HTR-8/SVneo (cell line): ENCODE measurements around the gene CNDP1.
"Not testable (repeated sequence)": the region's sequence is repeated elsewhere in the genome, so short reads cannot be mapped to it uniquely, and the experiment has no call there.

Source experiments
- DNase-seq: peaks from one replicate; pipeline ENCODE4 v3.0.0; 2011; ENCODE audit warnings: low spot score, mixed read lengths; ENCODE audit not compliant: insufficient read length
- FAIRE-seq: peaks from 2 replicates; lab custom pipeline; 2011; peaks lifted over from hg19 to GRCh38; lab: Jason Lieb, UNC

The CNDP1 gene

DNA sequence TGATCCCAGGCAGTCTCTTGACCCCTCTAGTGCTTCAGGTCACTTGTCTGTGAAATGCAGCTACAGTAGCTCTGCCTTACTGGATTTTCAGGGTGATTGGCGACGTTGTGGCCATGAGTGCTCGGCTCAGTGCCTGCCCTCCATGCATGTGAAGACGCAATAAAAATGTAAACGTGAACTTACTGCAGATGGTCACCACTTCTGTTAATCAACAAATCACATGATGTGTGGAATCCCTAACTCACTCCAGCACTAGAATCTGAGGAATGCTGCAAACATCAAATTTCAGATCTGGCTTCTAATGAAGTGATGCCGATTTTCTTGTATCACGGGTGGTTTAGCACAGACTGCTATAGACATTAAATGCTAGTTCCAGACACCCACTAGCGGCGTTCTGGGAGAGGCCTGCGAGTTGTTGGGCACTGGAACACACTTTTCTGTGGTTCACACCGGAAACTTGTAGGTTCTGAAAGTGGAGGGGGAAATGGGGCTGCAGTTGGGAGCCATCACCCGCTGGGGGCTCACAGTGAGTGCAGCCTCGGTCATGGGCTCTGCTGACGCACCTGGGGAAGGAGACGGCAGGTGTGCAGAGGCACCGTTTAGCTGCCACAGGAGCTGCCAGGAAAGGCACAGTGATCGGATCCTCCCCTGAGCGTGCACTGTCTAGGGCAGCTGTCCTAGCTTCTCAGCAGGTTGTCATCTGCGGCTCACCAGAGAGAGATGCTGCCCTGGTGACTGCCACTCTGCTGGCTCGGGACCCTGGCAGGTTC, 6.5 kb downstream of the CNDP1 start:
- DNase-seq (no peak), FAIRE-seq (no peak)

DNA sequence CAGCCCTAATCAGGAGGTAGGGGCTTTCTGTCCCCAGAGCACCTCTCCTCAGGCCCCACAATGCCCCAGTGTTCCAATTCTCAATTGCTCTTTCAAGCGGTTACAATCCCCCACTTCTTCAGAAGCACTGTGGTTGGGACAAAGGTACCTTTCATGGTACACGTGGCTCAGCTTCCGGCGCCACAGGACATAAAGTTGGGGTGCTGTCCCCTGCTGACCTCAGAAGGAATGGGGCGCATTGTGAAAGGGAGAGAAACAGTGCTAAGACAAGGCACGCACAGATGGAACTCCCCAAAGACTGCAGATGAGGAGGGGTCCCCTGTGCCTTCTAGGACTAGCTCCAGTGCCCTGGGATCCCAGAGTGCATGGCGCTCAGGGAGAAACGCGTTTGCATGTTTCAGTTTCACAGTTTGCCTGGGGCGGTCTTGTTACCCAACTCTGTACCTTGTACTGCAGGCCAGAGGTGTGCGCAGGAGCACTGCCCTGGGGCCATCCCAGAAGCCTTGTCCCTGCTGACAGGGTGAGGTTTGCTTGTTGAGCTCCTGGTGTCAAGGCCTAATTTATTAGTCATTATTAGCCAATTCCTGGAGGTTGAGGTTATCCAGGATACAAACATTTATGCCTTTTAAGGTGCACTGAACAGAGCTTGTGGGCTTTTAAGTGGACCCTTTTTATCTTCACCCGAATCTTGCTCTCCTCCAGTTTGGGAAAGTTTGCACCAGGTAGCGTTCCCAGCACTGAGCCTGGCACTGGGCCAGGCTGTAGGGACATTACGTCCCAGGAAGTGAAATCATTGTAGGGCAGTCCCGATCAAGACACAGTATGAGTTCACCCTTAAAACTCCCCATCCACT, 7.6 kb downstream of the CNDP1 start:
- no peak for FAIRE-seq

DNA sequence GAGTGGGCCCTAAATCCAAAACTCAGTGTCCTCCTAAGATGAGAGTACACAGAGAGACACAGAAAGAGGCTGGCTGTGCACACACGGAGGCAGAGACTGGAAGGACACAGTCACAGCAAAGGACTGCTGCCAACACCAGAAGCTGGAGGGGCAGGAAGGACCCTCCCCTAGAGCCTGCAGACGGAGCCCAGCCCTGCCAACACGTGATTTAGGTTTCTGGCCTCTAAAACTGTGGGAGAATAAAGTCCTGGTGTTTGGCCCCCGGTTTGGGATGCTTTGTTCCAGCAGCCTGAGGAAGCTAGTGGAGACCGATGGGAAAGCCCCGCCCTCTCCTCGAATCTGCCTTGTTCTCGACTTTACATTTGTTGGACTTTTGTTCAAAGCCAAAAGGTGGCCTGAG, 10.6 kb downstream of the CNDP1 start:
- DNase-seq = no peak
- FAIRE-seq = no peak

More for the DNA sequence above, 7.6 kb downstream of the CNDP1 start:
- no peak for DNase-seq

DNA sequence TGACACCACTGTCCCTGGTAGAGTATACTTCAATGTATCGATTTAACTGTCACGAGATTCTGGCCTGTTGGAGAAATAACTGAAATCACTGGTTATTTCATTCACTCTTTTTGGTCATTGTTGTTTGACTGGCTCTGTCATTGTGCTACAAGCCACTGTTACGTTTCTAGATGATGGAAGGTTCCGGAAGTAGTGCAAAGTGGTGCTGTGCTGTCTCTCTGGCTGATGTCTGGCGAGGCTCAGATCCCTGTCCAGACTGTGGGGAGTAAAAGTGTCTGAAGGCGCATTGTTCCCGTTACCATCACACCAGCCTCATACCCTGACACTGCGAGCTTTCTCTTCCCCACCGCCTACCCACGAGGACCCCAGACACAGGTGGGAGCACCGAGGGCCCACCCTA, 11.7 kb downstream of the CNDP1 start:
- DNase-seq (no peak), FAIRE-seq (no peak)

DNA sequence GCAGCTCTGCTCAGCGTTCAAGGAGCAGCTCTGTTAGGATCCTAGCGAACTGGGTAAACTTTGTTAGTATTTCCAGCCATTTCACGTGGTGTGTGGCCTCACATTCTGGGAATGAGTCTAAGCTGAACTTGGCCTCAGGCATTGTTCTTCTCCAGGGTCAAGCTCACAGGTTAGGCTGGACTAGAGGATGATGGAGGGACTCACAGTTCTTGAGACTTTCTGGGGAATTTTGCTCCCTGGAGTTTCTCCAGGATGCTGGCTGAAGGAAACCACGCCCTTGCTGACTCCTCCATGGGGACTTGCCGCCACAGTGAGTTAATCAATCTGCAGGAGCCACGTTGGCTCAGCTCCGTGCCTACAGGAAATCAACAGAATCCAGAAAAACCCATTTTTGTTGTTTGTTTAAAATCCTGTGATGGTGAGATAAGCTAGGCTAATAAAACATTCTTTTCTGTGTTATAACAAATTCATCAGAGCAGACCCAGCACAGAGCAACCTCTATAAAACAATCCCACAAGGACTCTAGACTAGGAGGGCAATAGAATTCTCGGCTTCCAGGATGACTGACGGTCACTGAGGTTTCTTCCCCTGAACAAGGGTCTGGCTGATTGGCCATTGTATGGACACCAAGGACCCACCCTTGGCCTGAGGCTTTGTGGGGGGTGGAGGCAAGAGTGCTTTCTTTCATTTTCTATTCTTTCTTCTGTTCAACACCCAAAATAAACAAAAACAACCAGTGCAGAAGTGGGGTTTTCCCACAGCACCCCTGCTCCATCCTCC, 12.6 kb downstream of the CNDP1 start:
- FAIRE-seq = no peak
- DNase-seq = no peak

DNA sequence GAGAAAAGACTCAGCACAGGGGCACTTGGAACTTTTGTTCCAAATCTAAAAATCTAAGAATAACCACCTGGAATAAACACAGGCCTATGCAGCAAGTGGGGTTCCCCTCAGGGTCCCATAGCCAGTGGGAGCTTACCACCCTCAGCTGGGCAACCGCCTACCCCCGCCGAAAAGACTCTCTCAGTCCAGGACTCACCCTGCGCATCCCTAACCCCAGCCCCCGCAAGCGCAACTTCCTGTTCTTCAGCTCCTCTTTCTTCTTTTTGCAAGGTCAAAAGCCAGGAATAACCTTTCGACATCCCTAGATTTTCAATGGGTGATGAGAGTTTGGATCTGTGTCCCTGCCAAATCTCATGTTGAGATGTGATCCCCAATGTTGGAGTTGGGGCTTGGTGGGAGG, 13.6 kb downstream of the CNDP1 start:
- FAIRE-seq = no peak
- no peak for DNase-seq

DNA sequence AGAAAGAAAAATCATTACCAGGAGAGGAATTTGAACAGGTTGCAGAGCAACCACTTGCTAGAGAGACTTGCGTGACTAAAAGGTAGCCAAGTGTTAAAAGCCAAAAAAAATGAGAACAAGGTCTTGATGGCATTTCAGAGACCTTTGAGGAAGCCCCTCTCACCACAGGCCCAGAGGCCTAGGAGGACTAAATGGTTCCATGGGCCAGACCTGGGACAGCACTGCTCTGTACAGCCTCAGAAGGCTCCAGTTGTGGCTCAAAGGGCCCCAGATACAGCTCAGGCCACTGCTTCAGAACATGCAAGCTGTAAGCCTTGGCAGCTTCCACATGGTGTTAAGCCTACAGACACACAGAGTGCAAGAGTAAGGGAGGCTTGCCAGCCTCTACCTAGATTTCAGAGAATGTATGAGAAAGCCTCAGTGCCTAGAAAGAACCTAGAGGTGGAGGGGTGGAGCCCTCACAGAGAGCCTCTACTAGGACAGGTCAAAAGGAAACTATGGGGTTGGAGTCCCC, 15.3 kb downstream of the CNDP1 start:
- DNase-seq = no peak
- no peak for FAIRE-seq

DNA sequence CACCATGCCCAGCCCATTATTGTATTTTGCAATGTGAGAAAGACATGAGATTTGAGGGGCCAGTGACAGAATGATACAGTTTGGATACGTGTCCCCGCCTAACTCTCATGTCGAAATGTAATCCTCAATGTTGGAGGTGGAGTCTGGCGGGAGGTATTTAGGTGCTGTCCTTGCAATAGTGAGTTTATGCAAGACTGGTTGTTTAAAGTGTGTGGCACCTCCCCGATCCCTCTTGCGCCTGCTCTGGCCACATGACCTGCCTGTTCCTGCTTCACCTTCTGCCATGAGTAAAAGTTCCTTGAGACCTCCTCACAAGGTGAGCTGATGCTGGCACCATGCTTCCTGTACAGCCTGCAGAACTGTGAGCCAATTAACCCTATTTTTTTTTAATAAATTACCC, 16.6 kb downstream of the CNDP1 start:
- no peak for FAIRE-seq
- DNase-seq = no peak

DNA sequence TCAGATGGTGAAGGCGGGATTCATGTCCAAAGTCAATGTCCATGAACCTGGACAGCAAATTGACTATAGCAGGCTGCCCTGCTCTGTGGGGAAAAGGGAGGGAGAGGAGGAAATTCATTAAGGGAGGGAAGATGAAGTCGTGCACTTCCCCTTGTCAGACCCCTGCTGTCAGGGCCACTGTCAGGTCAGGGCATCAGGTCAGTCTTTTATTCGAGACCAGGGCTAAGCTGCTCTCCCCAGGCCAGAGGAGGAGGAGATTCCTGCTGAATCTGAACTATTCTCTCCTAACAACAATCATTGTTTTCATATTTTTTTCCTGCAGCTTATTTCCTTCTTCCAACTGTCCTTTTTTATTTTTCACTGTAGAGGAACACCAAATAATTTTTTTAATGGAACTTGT, 17.2 kb downstream of the CNDP1 start:
- no peak for FAIRE-seq
- no peak for DNase-seq

DNA sequence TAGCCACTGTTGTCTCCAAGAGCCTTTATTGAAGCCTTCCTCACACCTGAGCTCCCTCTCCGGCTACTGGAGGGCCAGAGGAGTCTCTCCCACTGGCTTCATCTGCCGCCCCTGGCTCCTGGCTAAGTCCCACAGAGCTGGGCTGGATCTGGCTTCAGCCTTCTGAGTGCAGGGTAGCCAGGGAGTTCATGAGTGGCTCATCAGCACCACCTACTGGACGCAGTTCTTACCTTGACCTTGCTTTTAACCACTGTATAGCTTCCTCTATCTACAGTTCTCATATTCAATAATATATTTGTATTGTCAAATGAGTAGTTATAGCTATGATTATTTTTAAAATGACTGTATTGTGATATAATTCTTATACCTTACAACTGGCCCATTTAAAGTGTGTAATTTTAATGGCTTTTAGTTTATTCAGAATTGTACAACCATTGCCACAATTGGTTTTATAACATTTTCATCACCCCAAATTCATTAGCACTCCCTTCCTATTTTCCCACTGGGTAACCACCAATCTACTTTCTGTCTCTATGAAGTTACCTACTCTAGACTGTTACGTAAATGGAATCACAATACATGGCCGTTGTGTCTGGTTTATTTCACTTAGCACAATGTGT, 17.7 kb downstream of the CNDP1 start:
- FAIRE-seq (no peak), DNase-seq (peak; percentile 59)

DNA sequence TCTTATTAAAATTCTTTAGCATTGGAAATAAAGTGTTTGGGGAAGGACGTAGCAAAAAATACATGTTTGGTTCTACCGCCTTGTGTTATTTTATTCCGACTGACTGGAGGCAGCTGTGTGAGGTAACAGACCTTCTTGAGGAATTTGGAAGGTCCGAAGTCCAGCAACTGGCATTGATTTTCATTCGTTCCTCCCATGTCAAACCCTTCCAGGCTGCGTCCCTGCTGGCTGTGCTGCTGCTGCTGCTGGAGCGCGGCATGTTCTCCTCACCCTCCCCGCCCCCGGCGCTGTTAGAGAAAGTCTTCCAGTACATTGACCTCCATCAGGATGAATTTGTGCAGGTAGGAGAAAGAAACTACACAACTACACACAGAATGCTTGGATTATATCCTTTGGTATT, 21.8 kb downstream of the CNDP1 start:
- DNase-seq = no peak
- no peak for FAIRE-seq

DNA sequence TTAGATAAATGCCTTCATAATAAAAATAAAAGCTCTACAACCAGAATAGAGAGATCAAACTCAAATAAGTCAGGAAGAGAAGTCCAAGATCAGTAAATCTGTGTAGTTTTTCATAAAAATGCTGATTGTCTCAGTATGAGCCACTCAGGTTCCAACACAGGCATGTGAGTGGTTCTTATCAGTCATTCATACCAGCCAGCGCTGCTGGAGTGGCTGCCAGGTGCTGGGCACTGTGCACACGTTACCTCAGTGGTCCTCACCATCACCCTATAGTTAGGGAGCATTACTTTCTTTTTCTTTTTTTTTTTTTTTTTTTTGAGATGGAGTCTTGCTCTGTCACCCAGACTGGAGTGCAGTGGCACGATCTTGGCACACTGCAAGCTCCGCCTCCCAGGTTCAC, 23.8 kb downstream of the CNDP1 start:
- DNase-seq (no peak), FAIRE-seq (no peak)

DNA sequence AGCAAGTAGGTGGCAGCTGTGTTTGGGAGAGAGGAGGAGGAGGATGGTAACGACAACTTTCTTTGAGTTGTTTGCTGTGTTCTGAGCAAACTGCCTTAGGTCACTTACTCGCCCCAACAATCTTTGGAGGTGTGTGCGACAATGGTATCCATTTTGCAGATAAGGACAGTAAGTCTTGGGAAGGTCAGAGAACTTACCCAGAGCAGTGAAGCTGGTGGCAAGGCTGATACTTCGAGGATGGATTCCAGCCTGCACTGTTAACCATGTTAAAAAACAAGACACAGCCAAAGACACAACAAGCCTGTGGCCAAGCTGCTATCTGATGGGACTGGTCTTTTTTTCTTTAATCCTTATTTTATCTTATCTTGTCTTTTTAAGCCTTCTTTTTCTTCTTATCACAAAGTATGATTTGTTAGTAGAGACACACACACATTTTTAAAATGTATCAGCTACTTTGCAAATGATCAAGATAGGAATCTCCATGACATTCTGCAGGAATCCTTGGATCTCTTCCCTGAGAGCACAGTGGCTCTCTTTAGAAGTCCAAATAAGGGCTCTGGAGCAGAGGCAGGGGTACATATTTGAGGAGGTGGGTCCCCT, 27.9 kb downstream of the CNDP1 start:
- no peak for FAIRE-seq
- DNase-seq = no peak

DNA sequence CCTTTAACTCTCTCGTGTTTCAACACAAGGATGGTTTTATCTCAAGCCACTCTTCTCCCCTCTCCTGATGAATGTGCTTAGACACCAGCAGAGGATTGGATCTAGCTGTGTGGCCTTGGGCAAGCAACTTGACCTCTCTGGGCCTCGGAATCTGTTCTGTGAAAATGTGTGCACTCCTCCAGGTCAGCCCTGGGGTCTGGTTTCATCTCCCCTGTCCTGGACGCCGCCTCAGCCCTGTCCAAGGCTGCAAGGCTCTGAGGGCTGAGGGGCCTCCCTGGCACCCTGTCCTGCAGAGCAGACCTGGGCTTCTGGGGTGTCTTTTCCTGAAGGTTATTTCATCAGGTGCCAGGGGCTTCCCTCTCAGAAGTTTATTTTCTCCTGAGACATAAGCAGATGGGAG, 28.5 kb downstream of the CNDP1 start:
- no peak for FAIRE-seq
- DNase-seq = no peak

DNA sequence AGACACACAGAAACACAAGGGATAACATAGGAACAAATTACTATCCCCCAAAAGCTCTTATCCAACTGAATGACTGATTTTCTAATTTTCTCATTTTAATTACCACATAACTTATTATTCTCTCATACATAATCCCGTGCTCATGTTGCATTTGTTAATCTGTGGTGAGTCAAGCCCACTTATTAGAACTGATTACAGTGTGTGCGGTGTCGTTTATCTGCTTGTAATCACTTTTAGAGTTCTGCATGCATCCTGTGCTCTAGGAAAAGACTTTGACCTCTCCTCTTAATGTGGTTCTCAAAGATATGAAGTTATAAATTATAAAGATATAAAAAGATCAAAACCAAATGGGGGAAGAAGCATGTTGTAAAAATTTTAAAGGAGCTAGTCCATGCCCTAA, 29.7 kb downstream of the CNDP1 start:
- no peak for FAIRE-seq
- DNase-seq = no peak

DNA sequence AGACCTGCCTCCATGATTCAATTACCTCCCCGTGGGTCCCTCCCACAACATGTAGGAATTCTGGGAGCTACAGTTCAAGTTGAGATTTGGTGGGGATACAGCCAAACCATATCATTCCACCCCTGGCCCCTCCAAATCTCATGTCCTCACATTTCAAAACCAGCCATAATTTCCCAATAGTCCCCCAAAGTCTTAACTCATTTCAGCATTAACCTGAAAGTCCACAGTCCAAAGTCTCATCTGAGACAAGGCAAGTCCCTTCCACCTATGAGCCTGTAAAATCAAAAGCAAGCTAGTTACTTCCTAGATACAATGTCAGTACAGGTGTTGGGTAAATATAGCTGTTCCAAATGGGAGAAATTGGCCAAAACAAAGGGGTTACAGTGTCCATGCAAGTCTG, 30.9 kb downstream of the CNDP1 start:
- not testable (repeated sequence) for FAIRE-seq

DNA sequence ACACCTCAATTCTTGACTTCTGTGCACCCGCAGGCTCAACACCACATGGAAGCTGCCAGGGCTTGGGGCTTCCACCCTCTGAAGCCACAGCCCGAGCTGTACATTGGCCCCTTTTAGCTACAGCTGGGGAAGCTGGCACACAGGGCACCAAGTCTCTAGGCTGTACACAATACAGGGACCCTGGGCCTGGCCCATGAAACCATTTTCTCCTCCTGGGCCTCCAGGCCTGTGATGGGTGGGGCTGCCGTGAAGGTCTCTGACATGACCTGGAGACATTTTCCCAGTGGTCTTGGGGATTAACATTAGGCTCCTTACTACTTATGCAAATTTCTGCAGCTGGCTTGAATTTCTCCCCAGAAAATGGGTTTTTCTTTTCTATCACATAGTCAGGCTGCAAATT, 31.7 kb downstream of the CNDP1 start:
- FAIRE-seq = not testable (repeated sequence)

More for the DNA sequence above, 30.9 kb downstream of the CNDP1 start:
- DNase-seq = not testable (repeated sequence)

DNA sequence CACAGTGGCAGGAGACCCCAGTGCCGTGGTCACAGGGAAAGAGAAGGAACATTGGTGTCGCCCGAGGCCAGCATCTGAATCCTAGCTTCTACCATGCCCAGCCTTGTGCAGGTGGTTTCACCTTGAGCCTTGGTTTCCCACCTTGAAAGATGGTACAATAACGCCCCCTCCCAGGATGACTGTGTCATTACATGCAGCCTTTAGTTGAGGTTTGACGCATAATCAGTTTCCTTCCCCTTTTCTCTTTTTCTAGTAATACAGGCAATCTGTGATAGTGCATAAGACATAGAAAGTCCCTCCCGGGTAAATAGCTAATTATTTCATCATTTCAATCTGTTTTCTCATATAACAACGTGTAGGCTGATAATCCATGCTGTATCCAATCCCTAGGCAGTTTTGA, 33.5 kb downstream of the CNDP1 start:
- FAIRE-seq = no peak
- DNase-seq = no peak

More for the DNA sequence above, 31.7 kb downstream of the CNDP1 start:
- not testable (repeated sequence) for DNase-seq

DNA sequence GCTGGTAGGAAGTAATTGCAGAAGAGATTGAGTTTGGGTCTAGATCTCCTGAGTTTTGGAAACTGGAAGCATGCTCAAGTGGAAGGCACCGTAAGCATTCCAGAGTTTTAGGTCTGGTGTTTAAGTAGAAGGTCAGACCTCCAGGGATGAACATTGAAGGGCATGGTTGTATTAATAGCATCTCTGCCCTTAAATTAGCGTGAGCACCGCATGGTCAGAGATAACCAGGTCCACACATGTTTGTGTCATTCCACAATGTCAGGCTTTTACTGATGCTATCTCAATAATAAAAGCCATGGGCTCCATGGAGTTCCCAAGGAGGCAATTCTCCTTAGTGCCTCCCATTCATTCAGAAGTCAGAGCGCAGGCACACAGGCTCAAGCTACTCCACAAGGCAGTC, 35.1 kb downstream of the CNDP1 start:
- FAIRE-seq = no peak

DNA sequence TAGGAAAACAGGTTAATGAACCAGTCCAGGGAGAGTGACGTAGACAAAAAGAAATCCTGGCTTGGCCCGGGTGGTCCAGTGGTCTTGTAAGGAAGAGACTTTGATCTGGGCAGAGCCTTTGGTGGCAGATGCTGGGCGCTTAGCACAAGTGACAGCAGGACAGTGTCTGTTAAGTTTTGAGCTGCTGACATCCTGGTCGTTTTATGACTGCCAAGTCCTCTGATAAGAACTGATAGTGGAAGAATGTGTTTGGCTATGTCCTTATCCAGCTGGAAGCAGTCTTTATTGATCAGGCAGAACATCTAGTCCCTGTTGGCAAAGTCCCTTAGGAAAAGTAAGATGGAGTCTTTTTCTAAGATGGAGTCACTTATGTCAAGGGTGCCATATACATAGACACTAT, 36.0 kb downstream of the CNDP1 start:
- DNase-seq (no peak), FAIRE-seq (no peak)

More for the DNA sequence above, 35.1 kb downstream of the CNDP1 start:
- no peak for DNase-seq
